ENCODE results near the gene S100A14.
A peak's percentile ranks its signal among the peaks of the same experiment; 100 is the strongest.

The S100A14 gene

GRCh38 chr1:153627715-153628626 is 11.8 kb upstream of the S100A14 start, which contains the start of gene S100A1:
S100A1 (plus strand) TSS chr1:153628434; CDS start chr1:153630522, 2,088 bp downstream.
- no peak for TF ChIP-seq ZNF384 (IDR thresholded peaks at IDR 0.05)
- no peak for TF ChIP-seq NFRKB (IDR thresholded peaks at IDR 0.05)
- no peak for TF ChIP-seq ELF4 (IDR thresholded peaks at IDR 0.05)
- no peak for TF ChIP-seq BHLHE40 (IDR thresholded peaks at IDR 0.05; ENCODE audit: borderline replicate concordance)
- no peak for TF ChIP-seq ARNT (IDR thresholded peaks at IDR 0.05)
- TF ChIP-seq, protein P1, sequence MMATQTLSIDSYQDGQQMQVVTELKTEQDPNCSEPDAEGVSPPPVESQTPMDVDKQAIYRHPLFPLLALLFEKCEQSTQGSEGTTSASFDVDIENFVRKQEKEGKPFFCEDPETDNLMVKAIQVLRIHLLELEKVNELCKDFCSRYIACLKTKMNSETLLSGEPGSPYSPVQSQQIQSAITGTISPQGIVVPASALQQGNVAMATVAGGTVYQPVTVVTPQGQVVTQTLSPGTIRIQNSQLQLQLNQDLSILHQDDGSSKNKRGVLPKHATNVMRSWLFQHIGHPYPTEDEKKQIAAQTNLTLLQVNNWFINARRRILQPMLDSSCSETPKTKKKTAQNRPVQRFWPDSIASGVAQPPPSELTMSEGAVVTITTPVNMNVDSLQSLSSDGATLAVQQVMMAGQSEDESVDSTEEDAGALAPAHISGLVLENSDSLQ (IDR thresholded peaks at IDR 0.05), result no peak
- TF ChIP-seq L3MBTL2 (conservative IDR thresholded peaks at IDR 0.05), result no peak
- TF ChIP-seq LEF1 (IDR thresholded peaks at IDR 0.05; ENCODE audit: borderline replicate concordance), result no peak
- TF ChIP-seq SP1 (IDR thresholded peaks at IDR 0.05), result no peak
- TF ChIP-seq TARDBP (IDR thresholded peaks at IDR 0.05), result no peak
- no peak for TF ChIP-seq CTBP1 (IDR thresholded peaks at IDR 0.05; ENCODE audit: borderline replicate concordance)
- TF ChIP-seq FOXM1 (IDR thresholded peaks at IDR 0.05; ENCODE audit: borderline replicate concordance), result no peak
- no peak for TF ChIP-seq HDGF (IDR thresholded peaks at IDR 0.05; ENCODE audit: borderline replicate concordance)
- no peak for TF ChIP-seq FOXA1 (IDR thresholded peaks at IDR 0.05)
- ChIA-PET CTCF (interaction anchor here (0.8 to 2.7 kb wide), 29 partner anchors 10 to 273 kb away, joined by 3 to 27 read pairs (median 5); partner anchors contain the start of genes S100A14 and S100A16), POLR2A (interaction anchor here (0.6 to 2.6 kb wide), 40 partner anchors 8 to 363 kb away, joined by 3 to 72 read pairs (median 6); partner anchors contain the start of genes CREB3L4, INTS3, RPS27 and S100A14)
- no peak for DNase-seq (ENCODE audit: extremely low spot score)

DNA sequence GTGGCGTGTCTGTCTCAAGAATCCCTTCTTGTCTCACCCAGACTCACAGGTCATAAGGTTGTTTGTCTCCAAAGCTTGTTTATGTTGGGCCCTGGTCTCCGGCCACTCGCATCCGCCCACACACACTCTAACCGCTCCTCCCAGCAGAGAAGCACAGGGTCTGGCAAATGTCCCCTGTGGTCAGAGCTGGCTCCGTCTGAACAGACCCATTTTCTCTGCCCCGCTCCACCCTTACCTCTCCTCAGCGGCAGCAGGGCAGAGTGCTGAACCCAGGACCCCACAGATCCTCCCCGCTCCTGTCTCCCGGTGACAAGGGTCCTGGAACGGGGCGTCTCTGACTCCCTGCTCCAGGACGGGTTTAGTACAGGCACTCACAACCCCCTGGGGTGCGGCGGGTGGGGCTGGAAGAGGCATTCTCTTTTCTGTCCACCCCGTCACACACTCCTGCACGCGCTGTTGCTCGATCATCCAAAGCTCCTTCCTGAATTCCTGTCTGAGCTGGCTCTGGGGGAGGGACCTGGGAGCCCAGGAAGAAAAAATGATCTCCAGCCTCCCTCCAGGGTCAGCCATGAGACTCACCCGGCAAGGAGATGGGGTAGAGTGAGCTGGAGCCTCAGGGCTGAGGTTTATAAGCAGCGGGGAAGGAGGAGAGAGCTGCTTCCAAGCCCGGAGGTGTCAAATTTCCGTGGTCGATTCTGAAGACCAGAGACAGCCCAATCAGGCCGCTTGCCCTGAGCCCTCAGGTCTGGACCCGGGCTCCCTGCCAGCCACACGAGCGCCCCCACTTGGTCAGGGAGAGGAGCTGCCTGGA is 11.0 kb upstream of the S100A14 start, which contains the start of gene S100A13:
Gene S100A13, minus strand, starts transcription at position 602 of the 811 bp plus-strand sequence. CDS start 1,033 bp downstream, outside the sequence.
- TF ChIP-seq SP1 (IDR thresholded peaks at IDR 0.05), result no peak
- TF ChIP-seq L3MBTL2 (conservative IDR thresholded peaks at IDR 0.05), result peak; percentile 53
- peak; percentile 94 for DNase-seq (ENCODE audit: extremely low spot score)
- ChIA-PET POLR2A (interaction anchor here (0.6 to 2.6 kb wide), 40 partner anchors 7 to 364 kb away, joined by 3 to 72 read pairs (median 6); partner anchors contain the start of genes CHTOP, CREB3L4, INTS3 and RPS27), CTCF (interaction anchor here (0.6 to 2.7 kb wide), 32 partner anchors 9 to 272 kb away, joined by 3 to 27 read pairs (median 5); partner anchors contain the start of genes ILF2, S100A14 and S100A16)

DNA sequence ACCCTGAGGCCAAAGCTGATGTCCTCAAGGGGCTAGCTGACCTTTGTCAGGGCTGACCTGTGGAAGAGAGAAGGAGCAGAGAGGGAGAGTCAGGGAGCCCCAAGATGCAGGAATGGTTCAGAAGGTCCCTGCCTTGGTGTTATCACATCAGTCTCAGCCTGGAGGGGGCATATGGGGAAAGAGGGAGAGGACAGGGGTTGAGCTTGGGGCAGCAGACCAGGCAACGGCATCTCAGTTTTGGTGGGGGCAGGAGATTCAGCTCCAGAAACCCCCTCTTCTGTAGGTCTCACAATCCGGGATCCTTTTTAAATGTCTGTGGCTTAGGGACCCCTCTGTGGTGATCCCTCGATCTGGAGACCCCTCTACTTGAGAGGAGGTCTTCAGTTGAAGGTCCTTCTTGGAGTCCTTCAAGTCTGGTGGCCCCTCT is 10.4 kb upstream of the S100A14 start:
- DNase-seq (ENCODE audit: extremely low spot score), result no peak
- ChIA-PET CTCF (interaction anchor here (0.9 to 2.7 kb wide), 13 partner anchors 11 to 101 kb away, joined by 3 to 27 read pairs (median 8); partner anchors contain the start of genes ILF2 and S100A14), POLR2A (interaction anchor here (1.3 to 2.6 kb wide), 18 partner anchors 8 to 364 kb away, joined by 3 to 72 read pairs (median 8); partner anchors contain the start of genes CHTOP, RPS27, S100A14 and S100A16)
- TF ChIP-seq FOXA1 (IDR thresholded peaks at IDR 0.05), result no peak
- TF ChIP-seq HDGF (IDR thresholded peaks at IDR 0.05; ENCODE audit: borderline replicate concordance), result no peak
- TF ChIP-seq ZNF384 (IDR thresholded peaks at IDR 0.05), result no peak
- TF ChIP-seq L3MBTL2 (conservative IDR thresholded peaks at IDR 0.05), result no peak
- TF ChIP-seq SP1 (IDR thresholded peaks at IDR 0.05), result no peak
- TF ChIP-seq LEF1 (IDR thresholded peaks at IDR 0.05; ENCODE audit: borderline replicate concordance), result no peak
- no peak for TF ChIP-seq SUZ12 (IDR thresholded peaks at IDR 0.05)
- no peak for TF ChIP-seq ARNT (IDR thresholded peaks at IDR 0.05)
- TF ChIP-seq NFRKB (IDR thresholded peaks at IDR 0.05), result no peak
- no peak for TF ChIP-seq ELF4 (IDR thresholded peaks at IDR 0.05)
- no peak for TF ChIP-seq TARDBP (IDR thresholded peaks at IDR 0.05)
- no peak for TF ChIP-seq CTBP1 (IDR thresholded peaks at IDR 0.05; ENCODE audit: borderline replicate concordance)
- no peak for TF ChIP-seq BHLHE40 (IDR thresholded peaks at IDR 0.05; ENCODE audit: borderline replicate concordance)
- TF ChIP-seq FOXK2 (IDR thresholded peaks at IDR 0.05), result no peak
- TF ChIP-seq, protein P1 (IDR thresholded peaks at IDR 0.05), result no peak
- no peak for TF ChIP-seq FOXM1 (IDR thresholded peaks at IDR 0.05; ENCODE audit: borderline replicate concordance)

DNA sequence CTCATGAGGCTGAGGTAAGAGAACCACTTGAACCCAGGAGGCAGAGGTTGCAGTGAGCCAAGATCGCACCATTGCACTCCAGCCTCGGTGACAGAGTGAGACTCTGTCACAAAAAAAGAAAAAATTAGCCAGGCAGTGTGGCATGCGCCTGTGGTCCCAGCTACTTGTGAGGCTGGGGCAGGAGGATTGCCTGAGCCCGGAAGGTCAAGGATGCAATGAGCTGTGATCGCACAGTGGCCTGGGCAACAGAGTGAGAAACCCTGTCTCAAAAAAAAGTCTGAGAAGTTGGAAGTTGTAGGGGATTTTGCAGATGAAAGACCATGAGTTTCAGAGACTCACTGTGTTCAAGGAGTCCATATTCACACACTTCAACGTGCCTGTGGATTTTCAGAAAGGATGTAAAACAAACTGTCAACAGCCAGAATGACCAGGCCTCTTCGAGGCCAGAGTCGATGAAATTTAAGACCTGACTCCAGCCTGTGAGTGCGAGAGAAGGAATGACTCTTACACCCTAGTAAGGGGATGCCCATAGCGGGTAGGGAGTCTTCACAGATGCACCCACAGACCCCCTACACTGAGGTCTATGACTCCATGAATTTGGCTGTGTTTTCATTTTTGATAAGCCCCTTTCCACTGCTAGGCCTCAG is 9.0 kb upstream of the S100A14 start:
- DNase-seq (ENCODE audit: extremely low spot score), result no peak
- CTCF ChIA-PET, result no interaction called here
- TF ChIP-seq FOXM1 (IDR thresholded peaks at IDR 0.05; ENCODE audit: borderline replicate concordance), result no peak
- TF ChIP-seq SP1 (IDR thresholded peaks at IDR 0.05), result no peak
- no peak for TF ChIP-seq NFRKB (IDR thresholded peaks at IDR 0.05)
- TF ChIP-seq FOXK2 (IDR thresholded peaks at IDR 0.05), result no peak
- TF ChIP-seq BHLHE40 (IDR thresholded peaks at IDR 0.05; ENCODE audit: borderline replicate concordance), result no peak
- no peak for TF ChIP-seq LEF1 (IDR thresholded peaks at IDR 0.05; ENCODE audit: borderline replicate concordance)
- TF ChIP-seq HDGF (IDR thresholded peaks at IDR 0.05; ENCODE audit: borderline replicate concordance), result no peak
- TF ChIP-seq, protein P1 (IDR thresholded peaks at IDR 0.05), result no peak
- no peak for TF ChIP-seq ARNT (IDR thresholded peaks at IDR 0.05)
- TF ChIP-seq L3MBTL2 (conservative IDR thresholded peaks at IDR 0.05), result no peak
- TF ChIP-seq ZNF384 (IDR thresholded peaks at IDR 0.05), result no peak
- no peak for TF ChIP-seq SUZ12 (IDR thresholded peaks at IDR 0.05)
- no peak for TF ChIP-seq ELF4 (IDR thresholded peaks at IDR 0.05)
- no peak for TF ChIP-seq FOXA1 (IDR thresholded peaks at IDR 0.05)
- TF ChIP-seq CTBP1 (IDR thresholded peaks at IDR 0.05; ENCODE audit: borderline replicate concordance), result no peak
- TF ChIP-seq TARDBP (IDR thresholded peaks at IDR 0.05), result no peak
- POLR2A ChIA-PET, result interaction anchor here (2.6 kb wide), 1 partner anchor 9 kb away, joined by 13 read pairs; the partner anchor contains the start of gene CHTOP

Data from HEK293T (cell line).